GM04503 (cell line): ENCODE data around the gene ZNF100.
A peak's percentile ranks its signal among the peaks of the same experiment; 100 is the strongest.
"Not testable (repeated sequence)": the region's sequence is repeated elsewhere in the genome, so short reads cannot be mapped to it uniquely, and the experiment has no call there.

ENCODE experiments used
- DNase-seq: peaks from one replicate; pipeline ENCODE4 v3.0.0-alpha.2; 2012; ENCODE audit warnings: low read depth

ZNF100 gene

DNA sequence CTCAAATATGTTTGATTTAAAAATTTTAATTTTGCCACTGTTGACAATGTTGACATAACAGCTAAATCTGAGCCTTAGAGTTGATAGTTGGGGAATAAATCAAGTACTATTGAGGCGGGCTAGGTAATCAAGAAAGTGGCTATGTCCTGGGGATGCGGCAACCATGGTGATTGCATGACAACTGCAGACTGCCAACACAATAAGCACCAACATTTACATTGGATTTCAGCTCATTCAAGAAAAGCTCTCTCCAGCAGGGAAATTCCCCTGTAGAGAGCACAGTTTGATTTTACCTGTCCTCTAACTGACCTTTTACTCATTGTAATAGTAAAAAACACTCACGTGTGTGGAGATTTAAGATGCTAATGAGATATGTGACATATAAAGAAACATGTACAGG is 63.1 kb downstream of the ZNF100 start:
- no peak for DNase-seq

GRCh38 chr19:21699197-21699596 is 68.2 kb downstream of the ZNF100 start:
- DNase-seq: no peak

DNA sequence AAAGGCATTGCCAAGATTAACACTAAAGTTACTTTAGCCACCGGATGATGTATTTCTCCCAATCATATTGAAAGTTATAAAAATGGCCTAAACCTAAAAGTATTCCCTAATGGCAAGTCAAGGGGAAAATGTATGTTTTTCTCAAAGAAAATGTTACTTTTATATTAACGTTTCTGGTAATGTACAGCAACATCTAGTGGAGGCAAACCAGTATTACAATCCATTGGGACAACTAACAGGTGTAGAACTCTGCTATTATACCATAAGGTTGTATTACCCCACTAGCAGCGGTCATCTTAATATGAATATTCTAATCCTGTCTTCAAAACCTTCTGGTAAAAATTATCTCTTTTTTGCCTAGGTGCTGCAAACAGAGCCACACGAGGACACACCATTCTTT is 69.2 kb downstream of the ZNF100 start:
- DNase-seq: peak; percentile 0

DNA sequence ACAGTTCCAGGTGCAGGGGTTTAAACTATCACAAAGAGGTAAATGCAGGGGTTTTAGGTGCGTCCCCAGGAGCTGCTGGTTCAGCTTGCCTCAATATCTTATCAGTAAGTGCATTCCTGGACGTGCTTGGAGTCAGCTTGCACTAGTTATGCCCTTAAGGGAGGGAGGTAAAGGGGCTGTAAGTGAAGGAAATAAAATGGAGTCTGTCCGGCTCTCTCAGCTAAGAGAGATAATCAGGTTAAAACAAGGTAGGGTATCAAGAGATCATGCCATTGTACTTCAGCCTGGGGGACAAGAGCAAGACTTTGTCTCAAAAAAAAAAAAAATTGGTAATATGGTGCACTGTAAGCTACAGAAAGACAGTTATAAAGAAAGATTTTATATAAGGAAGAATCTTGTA is 69.7 kb downstream of the ZNF100 start:
- no peak for DNase-seq

- DNase-seq: no peak
Observed at GRCh38 chr19:21694171-21694906, 73.0 kb downstream of the ZNF100 start.

DNA sequence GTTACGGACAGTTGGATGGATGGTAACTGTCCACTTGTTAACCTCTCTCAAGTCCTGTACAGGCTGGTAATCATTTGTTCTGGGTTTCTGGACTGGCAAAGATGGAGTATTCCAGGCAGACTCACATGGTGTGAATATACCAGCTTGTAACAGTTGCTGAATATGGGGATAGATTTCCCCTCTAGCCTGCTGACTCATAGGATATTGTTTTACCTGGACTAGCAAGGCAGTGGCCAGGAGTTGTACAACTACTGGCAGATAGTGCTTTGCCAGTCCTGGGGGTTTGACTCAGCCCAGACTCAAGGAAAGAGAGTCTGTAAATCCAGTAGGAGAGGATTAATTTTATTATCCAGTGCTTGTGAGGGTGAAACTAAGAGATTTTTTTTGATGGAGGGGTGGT is 74.0 kb downstream of the ZNF100 start:
- no peak for DNase-seq

GRCh38 chr19:21691661-21692060 is 75.7 kb downstream of the ZNF100 start:
- no peak for DNase-seq

DNA sequence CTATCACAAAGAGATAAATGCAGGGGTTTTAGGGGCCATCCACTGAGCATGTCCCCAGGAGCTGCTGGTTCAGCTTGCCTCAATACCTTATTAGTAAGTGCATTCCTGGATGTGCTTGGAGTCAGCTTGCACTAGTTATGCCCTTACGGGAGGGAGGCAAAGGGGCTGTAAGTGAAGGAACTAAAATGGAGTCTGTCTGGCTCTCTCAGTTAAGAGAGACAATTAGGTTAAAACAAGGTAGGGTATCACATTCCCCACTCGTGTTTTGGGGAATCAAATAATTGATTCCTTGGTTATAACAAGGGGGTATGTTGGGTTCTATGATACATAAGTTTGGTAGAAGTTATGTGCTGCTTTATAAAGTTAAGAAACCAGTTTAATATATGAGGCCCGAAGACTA is 78.9 kb downstream of the ZNF100 start:
- DNase-seq: no peak

GRCh38 chr19:21680671-21681070 is 86.7 kb downstream of the ZNF100 start:
- DNase-seq: no peak

DNA sequence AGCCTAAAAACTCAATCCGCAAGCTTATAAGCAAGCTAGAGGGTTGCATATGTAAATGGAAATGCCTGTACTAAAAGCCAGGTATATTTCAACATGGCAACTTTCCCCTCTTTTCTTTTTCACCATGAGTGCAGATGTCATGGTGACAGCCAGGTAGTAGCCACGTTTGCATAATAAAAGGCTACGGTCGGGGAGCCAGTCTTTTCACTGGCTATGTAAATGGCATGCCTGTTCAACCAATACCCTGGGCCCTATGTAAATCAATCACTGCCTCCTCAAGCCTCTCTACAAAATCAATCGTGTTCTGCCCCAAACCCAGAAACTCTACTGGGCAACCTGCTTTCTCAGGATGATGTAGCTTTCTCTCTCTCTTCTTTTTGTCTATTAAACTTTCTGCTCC is 87.4 kb downstream of the ZNF100 start:
- DNase-seq: no peak

DNA sequence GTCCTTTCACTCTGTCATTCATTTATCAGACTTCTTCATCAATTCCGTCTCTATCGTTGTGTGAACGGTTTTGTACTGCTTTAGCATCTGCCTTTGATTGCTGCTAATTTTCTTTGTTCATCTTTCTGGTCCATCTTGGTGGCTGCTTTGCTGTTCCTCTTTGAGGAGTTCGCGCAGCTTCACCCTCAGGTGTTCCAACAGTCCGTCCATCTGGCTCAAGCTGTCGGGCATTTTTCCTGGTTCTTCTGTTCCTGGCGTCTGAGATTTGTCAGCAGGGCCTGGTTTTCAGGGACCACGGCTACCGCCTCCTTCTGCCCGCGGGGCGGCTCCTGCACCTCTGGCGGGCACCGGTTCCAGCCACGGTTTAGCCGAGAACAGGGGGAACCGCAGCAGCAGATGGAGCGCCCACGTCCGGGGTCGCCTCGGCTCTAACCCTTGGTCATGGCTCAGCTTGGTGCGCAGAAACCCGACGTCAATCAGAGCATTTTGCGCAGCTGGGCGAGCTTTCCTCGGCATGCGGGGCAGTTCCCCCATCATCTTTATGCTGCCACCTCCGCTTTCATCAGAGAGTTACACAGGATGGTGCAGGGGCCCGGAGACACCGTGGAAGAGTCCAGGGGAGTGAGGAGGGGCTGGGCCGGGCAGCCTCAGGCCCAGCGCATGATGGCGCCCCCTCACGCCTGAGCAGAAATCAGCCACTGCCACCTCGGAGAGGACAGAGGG is 89.5 kb downstream of the ZNF100 start:
- DNase-seq: no peak

DNA sequence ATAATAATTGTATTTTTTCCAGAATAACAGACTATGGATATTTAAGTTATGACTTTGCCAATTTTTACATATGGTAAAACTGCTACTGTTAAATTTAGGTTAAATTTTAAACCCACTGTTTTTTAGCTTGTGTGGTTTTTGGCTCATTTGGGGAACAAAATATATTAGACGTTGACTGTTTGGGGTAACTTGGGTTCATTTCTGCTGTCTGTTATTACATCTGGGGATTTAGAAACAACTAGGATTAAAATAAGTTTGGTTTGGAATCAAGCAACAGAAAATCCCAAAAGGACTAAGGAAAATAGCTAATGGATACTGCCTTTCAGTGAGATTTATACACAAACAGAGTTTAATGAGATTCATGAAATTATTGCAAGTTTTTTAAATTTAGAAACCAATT is 92.9 kb downstream of the ZNF100 start:
- no peak for DNase-seq

- not testable (repeated sequence) for DNase-seq
Observed at GRCh38 chr19:21673479-21673878, 93.9 kb downstream of the ZNF100 start.
